ENCODE measurements around the gene SV2B. TPM values are rescaled to one million over a fixed set of nuclear protein-coding genes. Genes with fewer than 3 reads are reported as not detected.
"Not testable (repeated sequence)": the region's sequence is repeated elsewhere in the genome, so short reads cannot be mapped to it uniquely, and the experiment has no call there.

Gene SV2B
- total RNA-seq, 1 donor from 2014 or later, result not detected

GRCh38 chr15:91342097-91342496, 242.0 kb downstream of the SV2B start:
- DNase-seq (ENCODE audit: low read depth) (no peak), FAIRE-seq (no peak)
- H3K27ac Mint-ChIP-seq (ENCODE audit: unreplicated experiment), result no peak overlapping the region
- no peak overlapping the region for H3K27ac ChIP-seq (ENCODE audit: low read depth, low read length)
- no peak overlapping the region for H3K9ac ChIP-seq (ENCODE audit: low read length)
- H3K4me1 ChIP-seq (ENCODE audit: insufficient read depth, low read length), result no peaks in the 10 kb centered on the region
- H3K36me3 Mint-ChIP-seq (ENCODE audit: low read depth, unreplicated experiment), result no peaks in the 10 kb centered on the region
- no peak overlapping the region for H3K4me3 ChIP-seq (ENCODE audit: insufficient read depth, low read depth, low read length)
- H3K4me1 Mint-ChIP-seq (ENCODE audit: low read depth, unreplicated experiment), result no peaks in the 10 kb centered on the region
- no peaks in the 10 kb centered on the region for H4K20me1 ChIP-seq (ENCODE audit: insufficient read depth, low read length)
- H3K9me3 ChIP-seq (ENCODE audit: insufficient read depth, low read depth, low read length), result no peaks in the 10 kb centered on the region
- peaks cover 7% of the 10 kb centered on the region for H3K9me3 Mint-ChIP-seq (ENCODE audit: unreplicated experiment)
- H3K27me3 Mint-ChIP-seq (ENCODE audit: low read depth, unreplicated experiment), result peaks cover 11% of the 10 kb centered on the region
- no peaks in the 10 kb centered on the region for H3K79me2 ChIP-seq (ENCODE audit: insufficient read depth, low read length)
- no peaks in the 10 kb centered on the region for H3K36me3 ChIP-seq (ENCODE audit: insufficient read depth, low read length)
- TF ChIP-seq CTCF (IDR thresholded peaks at IDR 0.05; ENCODE audit: insufficient read depth, low read depth, low read length) (no peak), EZH2 (IDR thresholded peaks at IDR 0.05; ENCODE audit: insufficient read depth, low read length) (no peak)
- peaks cover 3% of the 10 kb centered on the region for H3K27me3 ChIP-seq (ENCODE audit: insufficient read depth, low read length)
- H2AFZ ChIP-seq (ENCODE audit: low read depth, low read length), result no peak overlapping the region
- no peak overlapping the region for H3K4me3 Mint-ChIP-seq (ENCODE audit: unreplicated experiment)
- no peak overlapping the region for H3K4me2 ChIP-seq (ENCODE audit: low read length)

DNA sequence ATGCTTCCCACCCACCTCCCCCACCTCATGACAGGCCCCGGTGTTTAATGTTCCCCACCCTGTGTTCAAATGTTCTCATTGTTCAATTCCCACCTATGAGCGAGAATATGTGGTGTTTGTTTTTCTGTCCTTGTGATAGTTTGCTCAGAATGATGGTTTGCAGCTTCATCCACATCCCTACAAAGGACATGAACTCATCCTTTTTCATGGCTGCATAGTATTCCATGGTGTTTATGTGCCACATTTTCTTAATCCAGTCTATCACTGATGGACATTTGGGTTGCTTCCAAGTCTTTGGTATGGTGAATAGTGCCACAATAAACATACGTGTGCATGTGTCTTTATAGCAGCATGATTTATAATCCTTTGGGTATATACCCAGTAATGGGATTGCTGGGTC, 244.9 kb downstream of the SV2B start:
- not testable (repeated sequence) for H4K20me1 ChIP-seq (ENCODE audit: insufficient read depth, low read length); FAIRE-seq

GRCh38 chr15:91345736-91346135, 245.7 kb downstream of the SV2B start:
- peaks cover 21% of the 10 kb centered on the region for H3K27me3 Mint-ChIP-seq (ENCODE audit: low read depth, unreplicated experiment)

More for the DNA sequence above, 244.9 kb downstream of the SV2B start:
- not testable (repeated sequence) for DNase-seq (ENCODE audit: low read depth); H3K27ac ChIP-seq (ENCODE audit: low read depth, low read length); H2AFZ ChIP-seq (ENCODE audit: low read depth, low read length); H3K9me3 ChIP-seq (ENCODE audit: insufficient read depth, low read depth, low read length); H3K36me3 Mint-ChIP-seq (ENCODE audit: low read depth, unreplicated experiment); H3K9ac ChIP-seq (ENCODE audit: low read length); H3K4me2 ChIP-seq (ENCODE audit: low read length); H3K4me1 ChIP-seq (ENCODE audit: insufficient read depth, low read length); H3K4me1 Mint-ChIP-seq (ENCODE audit: low read depth, unreplicated experiment); H3K27me3 ChIP-seq (ENCODE audit: insufficient read depth, low read length); H3K36me3 ChIP-seq (ENCODE audit: insufficient read depth, low read length); H3K4me3 ChIP-seq (ENCODE audit: insufficient read depth, low read depth, low read length); H3K9me3 Mint-ChIP-seq (ENCODE audit: unreplicated experiment); H3K79me2 ChIP-seq (ENCODE audit: insufficient read depth, low read length); H3K4me3 Mint-ChIP-seq (ENCODE audit: unreplicated experiment); H3K27ac Mint-ChIP-seq (ENCODE audit: unreplicated experiment)
- H3K27me3 Mint-ChIP-seq (ENCODE audit: low read depth, unreplicated experiment), result peaks cover 21% of the 10 kb centered on the region

More at GRCh38 chr15:91345736-91346135, 245.7 kb downstream of the SV2B start:
- no peaks in the 10 kb centered on the region for H3K4me1 ChIP-seq (ENCODE audit: insufficient read depth, low read length)
- no peak overlapping the region for H3K4me3 ChIP-seq (ENCODE audit: insufficient read depth, low read depth, low read length)
- DNase-seq (ENCODE audit: low read depth), result no peak
- Mint-ChIP-seq H3K36me3 (ENCODE audit: low read depth, unreplicated experiment) (no peaks in the 10 kb centered on the region), H3K9me3 (ENCODE audit: unreplicated experiment) (peaks cover 6% of the 10 kb centered on the region), H3K4me1 (ENCODE audit: low read depth, unreplicated experiment) (no peaks in the 10 kb centered on the region), H3K4me3 (ENCODE audit: unreplicated experiment) (no peak overlapping the region), H3K27ac (ENCODE audit: unreplicated experiment) (no peak overlapping the region)
- no peaks in the 10 kb centered on the region for H3K9me3 ChIP-seq (ENCODE audit: insufficient read depth, low read depth, low read length)
- H3K27ac ChIP-seq (ENCODE audit: low read depth, low read length), result no peak overlapping the region
- H2AFZ ChIP-seq (ENCODE audit: low read depth, low read length), result no peak overlapping the region
- no peak overlapping the region for H3K9ac ChIP-seq (ENCODE audit: low read length)
- H3K79me2 ChIP-seq (ENCODE audit: insufficient read depth, low read length), result no peaks in the 10 kb centered on the region
- TF ChIP-seq EZH2 (IDR thresholded peaks at IDR 0.05; ENCODE audit: insufficient read depth, low read length) (no peak), CTCF (IDR thresholded peaks at IDR 0.05; ENCODE audit: insufficient read depth, low read depth, low read length) (no peak)
- H3K4me2 ChIP-seq (ENCODE audit: low read length), result no peak overlapping the region
- no peak for FAIRE-seq
- peaks cover 3% of the 10 kb centered on the region for H3K27me3 ChIP-seq (ENCODE audit: insufficient read depth, low read length)
- H4K20me1 ChIP-seq (ENCODE audit: insufficient read depth, low read length), result no peaks in the 10 kb centered on the region
- H3K36me3 ChIP-seq (ENCODE audit: insufficient read depth, low read length), result no peaks in the 10 kb centered on the region

Data from astrocyte (in vitro differentiated cells and primary cell).